ENCODE measurements around the gene SLC17A2.

DNA sequence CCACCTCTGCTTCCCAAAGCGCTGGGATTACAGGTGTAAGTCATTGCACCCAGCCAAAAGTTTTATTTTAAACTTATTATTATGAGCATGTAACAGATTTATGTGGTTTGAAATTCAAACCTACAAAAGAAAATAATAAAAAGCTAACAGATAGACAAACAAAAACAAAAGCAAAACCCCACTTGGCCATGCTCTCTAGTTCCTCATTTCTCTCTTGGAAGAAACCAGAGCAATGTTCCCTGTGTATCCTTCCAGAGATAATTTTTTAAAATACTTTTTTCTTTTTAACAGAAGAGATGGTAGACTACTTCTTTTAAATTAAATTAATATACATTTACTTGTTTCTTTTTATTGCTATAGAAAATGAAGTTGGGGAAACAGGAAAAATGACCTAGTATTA is 28.4 kb downstream of the SLC17A2 start:
- TF ChIP-seq, protein P1, sequence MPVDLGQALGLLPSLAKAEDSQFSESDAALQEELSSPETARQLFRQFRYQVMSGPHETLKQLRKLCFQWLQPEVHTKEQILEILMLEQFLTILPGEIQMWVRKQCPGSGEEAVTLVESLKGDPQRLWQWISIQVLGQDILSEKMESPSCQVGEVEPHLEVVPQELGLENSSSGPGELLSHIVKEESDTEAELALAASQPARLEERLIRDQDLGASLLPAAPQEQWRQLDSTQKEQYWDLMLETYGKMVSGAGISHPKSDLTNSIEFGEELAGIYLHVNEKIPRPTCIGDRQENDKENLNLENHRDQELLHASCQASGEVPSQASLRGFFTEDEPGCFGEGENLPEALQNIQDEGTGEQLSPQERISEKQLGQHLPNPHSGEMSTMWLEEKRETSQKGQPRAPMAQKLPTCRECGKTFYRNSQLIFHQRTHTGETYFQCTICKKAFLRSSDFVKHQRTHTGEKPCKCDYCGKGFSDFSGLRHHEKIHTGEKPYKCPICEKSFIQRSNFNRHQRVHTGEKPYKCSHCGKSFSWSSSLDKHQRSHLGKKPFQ (CRISPR knock-in tag; IDR thresholded peaks at IDR 0.05; ENCODE audit: insufficient replicate concordance), result no peak
- TF ChIP-seq, protein P2, sequence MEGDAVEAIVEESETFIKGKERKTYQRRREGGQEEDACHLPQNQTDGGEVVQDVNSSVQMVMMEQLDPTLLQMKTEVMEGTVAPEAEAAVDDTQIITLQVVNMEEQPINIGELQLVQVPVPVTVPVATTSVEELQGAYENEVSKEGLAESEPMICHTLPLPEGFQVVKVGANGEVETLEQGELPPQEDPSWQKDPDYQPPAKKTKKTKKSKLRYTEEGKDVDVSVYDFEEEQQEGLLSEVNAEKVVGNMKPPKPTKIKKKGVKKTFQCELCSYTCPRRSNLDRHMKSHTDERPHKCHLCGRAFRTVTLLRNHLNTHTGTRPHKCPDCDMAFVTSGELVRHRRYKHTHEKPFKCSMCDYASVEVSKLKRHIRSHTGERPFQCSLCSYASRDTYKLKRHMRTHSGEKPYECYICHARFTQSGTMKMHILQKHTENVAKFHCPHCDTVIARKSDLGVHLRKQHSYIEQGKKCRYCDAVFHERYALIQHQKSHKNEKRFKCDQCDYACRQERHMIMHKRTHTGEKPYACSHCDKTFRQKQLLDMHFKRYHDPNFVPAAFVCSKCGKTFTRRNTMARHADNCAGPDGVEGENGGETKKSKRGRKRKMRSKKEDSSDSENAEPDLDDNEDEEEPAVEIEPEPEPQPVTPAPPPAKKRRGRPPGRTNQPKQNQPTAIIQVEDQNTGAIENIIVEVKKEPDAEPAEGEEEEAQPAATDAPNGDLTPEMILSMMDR (CRISPR knock-in tag; IDR thresholded peaks at IDR 0.05), result no peak
- TF ChIP-seq RFX1 (IDR thresholded peaks at IDR 0.05) (no peak), SPEN (CRISPR knock-in tag; IDR thresholded peaks at IDR 0.05; ENCODE audit: low read depth) (no peak), MAFK (conservative IDR thresholded peaks at IDR 0.05 in 1 of 2, IDR thresholded peaks at IDR 0.05 in 1 of 2; ENCODE audit: low read length in 2 of 2) (no peak), ZMYM3 (CRISPR knock-in tag; IDR thresholded peaks at IDR 0.05) (no peak), CBX2 (IDR thresholded peaks at IDR 0.05; ENCODE audit: low read depth, low read length) (no peak), CBX2 (CRISPR knock-in tag; IDR thresholded peaks at IDR 0.05; ENCODE audit: low read depth) (no peak), EP300 (IDR thresholded peaks at IDR 0.05; ENCODE audit: low read depth in 2 of 2, low read length in 2 of 2) (no peak), EP300 (CRISPR knock-in tag; IDR thresholded peaks at IDR 0.05; ENCODE audit: borderline replicate concordance) (no peak), SOX6 (IDR thresholded peaks at IDR 0.05) (no peak), SOX6 (CRISPR knock-in tag; IDR thresholded peaks at IDR 0.05) (no peak)
- TF ChIP-seq, protein P3, sequence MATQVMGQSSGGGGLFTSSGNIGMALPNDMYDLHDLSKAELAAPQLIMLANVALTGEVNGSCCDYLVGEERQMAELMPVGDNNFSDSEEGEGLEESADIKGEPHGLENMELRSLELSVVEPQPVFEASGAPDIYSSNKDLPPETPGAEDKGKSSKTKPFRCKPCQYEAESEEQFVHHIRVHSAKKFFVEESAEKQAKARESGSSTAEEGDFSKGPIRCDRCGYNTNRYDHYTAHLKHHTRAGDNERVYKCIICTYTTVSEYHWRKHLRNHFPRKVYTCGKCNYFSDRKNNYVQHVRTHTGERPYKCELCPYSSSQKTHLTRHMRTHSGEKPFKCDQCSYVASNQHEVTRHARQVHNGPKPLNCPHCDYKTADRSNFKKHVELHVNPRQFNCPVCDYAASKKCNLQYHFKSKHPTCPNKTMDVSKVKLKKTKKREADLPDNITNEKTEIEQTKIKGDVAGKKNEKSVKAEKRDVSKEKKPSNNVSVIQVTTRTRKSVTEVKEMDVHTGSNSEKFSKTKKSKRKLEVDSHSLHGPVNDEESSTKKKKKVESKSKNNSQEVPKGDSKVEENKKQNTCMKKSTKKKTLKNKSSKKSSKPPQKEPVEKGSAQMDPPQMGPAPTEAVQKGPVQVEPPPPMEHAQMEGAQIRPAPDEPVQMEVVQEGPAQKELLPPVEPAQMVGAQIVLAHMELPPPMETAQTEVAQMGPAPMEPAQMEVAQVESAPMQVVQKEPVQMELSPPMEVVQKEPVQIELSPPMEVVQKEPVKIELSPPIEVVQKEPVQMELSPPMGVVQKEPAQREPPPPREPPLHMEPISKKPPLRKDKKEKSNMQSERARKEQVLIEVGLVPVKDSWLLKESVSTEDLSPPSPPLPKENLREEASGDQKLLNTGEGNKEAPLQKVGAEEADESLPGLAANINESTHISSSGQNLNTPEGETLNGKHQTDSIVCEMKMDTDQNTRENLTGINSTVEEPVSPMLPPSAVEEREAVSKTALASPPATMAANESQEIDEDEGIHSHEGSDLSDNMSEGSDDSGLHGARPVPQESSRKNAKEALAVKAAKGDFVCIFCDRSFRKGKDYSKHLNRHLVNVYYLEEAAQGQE (IDR thresholded peaks at IDR 0.05; ENCODE audit: borderline replicate concordance in 1 of 2, low read depth in 1 of 2, low read length in 2 of 2), result no peak
